LHCN-M2 (cell line): ENCODE results near the gene NAALADL1. TPM values are rescaled to one million over a fixed set of nuclear protein-coding genes. Genes with fewer than 3 reads are reported as not detected.
"Not testable (repeated sequence)": the region's sequence is repeated elsewhere in the genome, so short reads cannot be mapped to it uniquely, and the experiment has no call there.

Experiments used
- DNase-seq: peaks from one replicate; pipeline ENCODE4 v3.0.0-alpha.2; 2012; ENCODE audit warnings: low read depth
- total RNA-seq: library from RNA; depleted of rRNA; stranded (reverse); fragments of >200 nt; gene quantifications from 2 replicates; pipeline ENCODE4 v1.2.3, GENCODE V29; 2014

Gene NAALADL1
- total RNA-seq, 1 experiment from 2014 or later, result not detected

DNA sequence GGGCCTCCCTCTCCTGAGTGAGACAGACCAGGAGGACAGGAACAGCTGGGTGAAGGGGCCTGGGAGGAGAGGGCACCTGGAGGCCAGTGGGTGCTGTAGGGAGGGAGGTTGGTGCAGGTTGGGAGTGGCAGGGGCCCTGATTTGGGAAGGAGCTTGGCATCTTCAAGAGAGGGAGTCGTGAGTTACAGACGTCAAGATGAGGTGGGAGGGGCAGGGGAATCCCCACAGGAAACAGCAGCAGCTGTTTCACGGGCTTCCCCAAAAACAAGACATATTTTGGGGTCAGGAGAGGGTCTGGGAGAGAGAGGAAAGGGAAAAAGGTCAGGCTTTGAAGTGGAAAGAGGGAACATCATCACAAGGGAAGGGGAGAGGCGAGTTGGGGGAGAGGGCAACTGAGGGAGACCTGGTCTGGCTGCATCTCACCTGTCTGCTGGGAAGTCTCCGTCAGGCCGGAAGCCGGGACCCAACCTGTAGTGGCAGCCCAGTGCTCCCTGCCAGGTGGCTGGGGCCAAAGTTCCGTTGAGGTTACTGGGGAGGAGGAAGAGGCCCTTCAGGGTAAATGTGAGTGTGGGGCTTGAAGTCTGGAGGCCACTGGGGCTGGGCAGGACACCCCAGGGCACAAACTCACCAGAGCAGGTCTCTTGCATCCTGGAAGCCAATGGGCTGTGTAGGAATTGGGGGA is 4.4 kb downstream of the NAALADL1 start:
- DNase-seq, result no peak

DNA sequence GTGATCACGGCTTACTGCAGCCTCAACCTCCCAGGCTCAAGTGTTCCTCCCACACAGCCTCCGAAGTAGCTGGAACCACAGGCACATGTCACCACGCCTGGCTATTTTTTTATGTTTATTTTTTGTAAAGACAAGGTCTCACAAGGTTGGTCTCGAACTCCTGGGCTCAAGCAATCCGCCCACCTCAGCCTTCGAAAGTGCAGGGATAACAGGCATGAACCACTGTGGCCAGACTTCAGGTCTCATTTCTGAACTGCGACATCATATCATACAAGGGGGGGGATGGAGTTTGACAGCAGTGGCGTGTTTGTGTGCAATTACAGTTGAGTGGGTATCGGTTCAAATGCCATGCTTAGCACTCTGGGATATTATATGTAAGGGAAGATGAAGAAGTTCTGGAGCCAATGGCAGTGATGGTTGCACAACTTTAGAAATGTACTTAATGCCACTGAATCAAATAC is 6.9 kb downstream of the NAALADL1 start:
- no peak for DNase-seq

DNA sequence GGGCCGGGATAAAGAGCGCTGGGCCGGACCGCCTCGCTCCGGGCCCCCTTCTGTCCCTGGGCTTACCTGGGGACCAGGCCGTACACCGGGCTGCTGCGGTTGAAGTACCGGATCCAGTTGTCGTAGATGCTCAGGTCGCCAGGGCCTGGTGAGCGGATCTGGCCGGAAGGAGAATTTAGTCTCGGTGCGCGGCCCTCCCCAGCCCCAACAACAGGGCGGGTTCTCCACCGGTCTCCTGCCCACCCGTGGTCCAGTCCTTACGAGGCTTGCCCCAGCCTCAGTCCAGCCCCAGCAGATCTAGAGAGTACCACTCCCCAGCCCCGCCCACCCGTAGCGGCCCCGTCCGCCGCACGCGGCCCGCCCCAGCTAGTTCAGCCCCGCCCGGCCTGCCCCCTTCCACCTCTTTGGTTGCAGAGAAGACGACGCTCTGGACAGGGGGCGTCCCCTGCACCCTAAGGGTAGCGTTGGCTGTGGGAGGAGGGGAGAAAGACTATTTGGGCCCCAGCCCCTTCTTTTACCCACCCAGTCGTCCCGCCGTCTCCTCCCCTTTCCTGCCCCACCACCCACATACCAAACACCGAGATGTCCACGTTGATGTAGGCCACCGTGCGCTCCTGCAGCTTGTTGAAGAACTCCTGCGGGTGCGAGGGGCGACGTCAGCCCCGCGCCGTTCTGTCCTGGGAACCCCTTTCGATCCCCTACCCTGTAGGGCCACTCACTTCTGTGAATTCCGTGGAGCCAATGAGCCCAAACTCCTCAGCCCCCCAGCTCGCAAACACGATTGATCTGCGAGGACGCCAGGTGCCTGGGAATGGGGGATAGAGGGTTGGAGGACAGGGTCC is 10.6 kb downstream of the NAALADL1 start:
- DNase-seq, result no peak

DNA sequence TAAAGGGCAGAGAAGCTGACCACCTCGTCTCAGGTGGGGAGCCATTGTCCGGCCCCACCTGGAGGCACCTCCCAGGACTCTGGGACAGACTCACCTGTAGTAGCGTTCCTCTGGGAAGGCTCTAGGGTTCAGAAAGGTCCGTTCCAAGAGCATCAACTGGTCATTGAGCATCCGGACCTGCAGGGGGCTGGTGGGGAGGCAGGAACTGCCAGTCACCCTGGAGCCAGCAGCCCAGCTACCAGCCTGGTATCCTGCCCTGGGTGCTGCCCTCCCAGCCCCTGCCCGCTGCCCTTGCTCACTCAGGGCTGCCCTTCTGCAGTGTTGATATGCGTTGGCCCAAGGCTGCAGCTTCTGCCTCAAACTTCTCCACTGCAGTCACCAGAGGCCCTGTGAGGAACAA is 12.6 kb downstream of the NAALADL1 start:
- DNase-seq, result no peak

DNA sequence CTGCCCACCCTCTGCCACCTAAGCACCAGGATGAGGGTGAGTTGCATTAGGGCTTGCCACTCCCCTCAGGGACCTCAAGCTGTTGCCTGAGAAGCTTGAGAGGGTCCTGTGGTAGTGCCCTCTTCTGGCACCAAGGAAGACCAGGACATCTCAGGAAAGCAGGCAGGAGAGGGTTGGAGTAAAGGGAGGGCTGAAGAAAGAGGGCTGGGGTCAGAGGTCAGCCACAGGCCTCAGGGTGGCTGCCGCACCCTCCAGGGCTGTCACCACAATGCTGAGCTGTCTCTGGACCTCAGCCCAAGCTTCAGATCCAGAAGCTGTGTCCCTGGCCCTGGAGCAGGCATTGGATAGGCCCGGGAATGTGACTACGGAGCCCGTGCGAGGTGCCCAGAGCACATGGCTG is 13.3 kb downstream of the NAALADL1 start:
- DNase-seq, result no peak

DNA sequence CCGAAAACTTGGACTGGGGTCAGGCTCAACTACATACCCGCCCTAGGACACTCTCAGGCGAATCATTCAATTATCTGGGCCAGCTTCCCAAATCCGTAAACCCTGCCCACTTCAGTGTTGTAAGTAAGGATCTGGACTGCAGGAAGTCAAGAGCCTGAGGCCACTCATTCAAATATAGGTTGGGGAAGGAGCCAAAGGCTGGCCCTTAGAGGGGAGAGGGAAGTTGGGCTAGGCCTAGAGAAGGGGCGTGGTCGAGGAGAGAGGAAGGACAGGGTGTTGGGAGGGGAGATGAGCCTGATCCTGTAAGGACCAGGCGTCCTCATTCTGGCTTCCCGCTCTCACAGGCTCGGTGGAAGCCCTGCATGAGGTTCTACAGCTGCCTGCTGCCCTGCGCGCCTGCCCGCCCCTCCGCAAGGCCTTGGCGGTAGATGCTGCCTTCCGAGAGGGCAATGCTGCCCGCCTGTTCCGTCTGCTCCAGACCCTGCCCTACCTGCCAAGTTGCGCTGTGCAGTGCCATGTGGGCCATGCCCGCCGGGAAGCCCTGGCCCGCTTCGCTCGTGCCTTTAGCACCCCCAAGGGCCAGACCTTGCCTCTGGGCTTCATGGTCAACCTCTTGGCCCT is 14.4 kb downstream of the NAALADL1 start:
- no peak for DNase-seq

DNA sequence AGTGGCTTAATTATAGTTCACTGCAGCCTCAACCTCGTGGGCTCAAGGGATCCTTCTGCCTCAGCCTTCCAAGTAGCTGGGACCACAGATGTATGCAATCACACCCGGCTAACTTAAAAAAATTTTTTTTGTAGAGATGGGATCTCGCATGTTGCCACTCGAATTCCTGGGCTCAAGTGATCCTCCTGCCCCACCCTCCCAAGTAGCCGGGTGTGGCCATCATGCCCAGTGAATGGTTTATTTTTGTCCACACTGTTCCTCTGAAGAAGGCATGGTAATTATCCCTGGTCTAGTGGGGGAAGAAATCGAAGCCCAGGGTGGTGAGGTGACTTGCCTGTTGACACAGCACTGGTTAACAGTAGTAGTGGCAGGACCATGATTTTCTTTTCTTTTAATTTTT is 15.5 kb downstream of the NAALADL1 start:
- no peak for DNase-seq

DNA sequence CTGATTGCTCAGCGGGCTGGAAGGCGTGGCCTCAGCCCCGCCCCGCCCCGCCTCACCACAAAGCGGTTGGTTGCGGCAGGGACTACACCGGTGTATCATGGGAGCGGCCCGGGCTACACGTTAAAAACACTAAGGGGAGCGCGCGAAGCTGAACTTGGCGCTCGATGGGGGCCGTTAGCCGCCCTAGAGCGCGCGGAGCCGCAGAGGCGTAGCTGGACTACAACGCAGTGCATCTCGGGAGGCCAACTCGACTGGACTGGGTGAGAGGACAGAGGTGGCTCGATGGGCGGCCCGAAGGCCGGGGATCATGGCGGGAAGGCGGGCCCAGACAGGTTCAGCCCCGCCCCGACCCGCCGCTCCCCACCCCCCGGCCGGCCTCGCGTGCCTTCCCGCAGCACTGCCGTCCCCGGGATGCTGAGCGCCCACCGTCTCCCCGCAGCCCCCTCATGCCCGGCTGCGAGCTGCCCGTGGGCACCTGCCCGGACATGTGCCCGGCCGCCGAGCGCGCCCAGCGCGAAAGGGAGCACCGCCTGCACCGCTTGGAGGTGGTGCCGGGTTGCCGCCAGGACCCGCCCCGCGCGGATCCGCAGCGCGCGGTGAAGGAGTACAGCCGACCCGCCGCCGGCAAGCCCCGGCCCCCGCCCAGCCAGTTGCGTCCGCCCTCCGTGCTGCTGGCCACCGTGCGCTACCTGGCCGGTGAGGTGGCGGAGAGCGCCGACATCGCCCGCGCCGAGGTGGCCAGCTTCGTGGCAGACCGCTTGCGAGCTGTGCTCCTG is 17.3 kb downstream of the NAALADL1 start, which contains the start of gene SAC3D1:
Gene SAC3D1 (plus strand): TSS at position 364 of the 776 bp plus-strand sequence. CDS start 83 bp downstream, at position 447.
- DNase-seq, result peak; percentile 96

DNA sequence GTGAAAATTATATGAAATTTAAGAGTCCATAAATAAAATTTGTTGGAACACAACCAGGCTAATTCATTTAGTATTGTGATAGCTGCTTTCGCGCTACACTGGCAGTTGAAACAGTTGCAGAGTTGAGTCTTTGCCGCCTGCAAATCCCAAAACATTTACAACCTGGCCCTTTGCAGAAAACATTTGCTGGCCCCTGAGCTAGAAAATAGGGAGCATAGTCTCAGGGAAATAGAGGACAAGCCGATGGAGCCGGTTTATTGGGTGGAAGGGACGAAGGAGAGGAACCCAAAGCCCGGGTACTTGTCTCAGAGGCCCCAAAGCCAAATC is 17.9 kb downstream of the NAALADL1 start:
- DNase-seq, result no peak

DNA sequence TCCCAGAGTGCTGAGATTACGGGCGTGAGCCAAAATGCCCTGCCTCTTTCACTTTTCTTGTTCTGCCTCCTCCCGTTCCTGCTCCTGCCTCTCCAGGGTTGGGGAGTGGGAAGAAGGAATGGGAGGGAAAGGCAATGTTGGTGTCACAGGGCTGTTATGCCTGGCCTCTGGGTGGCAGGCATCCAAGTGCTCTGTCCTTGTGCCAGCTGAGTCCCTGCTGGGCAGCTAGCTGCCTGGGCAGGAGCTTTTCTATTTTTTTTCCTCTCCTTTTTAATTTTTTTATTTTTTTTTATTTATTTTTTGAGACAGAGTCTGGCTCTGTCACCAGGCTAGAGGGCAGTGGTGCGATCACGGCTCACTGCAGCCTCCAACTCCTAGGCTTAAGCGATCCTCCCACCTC is 21.4 kb downstream of the NAALADL1 start:
- DNase-seq, result no peak

DNA sequence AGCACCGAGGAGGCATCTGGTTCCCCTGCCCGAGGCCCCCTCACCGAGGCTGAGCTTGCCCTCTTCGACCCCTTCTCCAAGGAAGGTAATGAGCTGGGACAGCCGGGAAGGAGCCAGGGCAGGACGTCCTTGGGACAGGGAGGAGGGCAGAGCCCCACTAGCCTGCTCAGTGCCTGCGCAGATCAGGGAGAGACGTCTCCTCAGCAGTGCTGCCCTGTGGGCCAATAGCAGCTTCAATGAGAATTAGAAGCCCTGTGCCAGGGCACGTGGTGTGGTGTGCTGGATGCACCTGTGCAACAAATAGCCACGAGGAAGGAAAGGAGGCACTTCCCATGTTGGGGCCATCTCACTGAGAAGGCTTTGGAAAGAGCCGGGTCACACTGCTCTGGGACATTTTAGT is 22.8 kb downstream of the NAALADL1 start:
- no peak for DNase-seq

DNA sequence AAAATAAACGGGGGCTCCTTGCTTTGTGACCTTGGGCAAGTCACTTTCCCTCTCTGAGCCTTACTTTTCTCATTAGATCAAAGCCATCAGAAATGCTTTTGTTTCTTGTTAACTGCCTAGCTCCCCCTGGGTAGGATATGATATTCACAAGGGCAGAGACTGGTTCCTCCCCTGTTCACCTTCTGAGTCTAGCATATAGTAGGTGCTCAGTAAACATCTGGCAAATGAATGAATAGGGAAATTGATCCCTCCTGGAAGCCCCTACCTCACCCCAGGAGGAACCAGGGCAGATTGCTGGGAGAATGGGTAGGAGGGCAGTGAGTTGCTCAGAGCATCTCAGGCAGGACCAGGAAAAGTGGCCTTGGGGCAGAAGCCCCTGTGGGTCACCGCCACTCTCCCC is 23.9 kb downstream of the NAALADL1 start:
- DNase-seq, result no peak

DNA sequence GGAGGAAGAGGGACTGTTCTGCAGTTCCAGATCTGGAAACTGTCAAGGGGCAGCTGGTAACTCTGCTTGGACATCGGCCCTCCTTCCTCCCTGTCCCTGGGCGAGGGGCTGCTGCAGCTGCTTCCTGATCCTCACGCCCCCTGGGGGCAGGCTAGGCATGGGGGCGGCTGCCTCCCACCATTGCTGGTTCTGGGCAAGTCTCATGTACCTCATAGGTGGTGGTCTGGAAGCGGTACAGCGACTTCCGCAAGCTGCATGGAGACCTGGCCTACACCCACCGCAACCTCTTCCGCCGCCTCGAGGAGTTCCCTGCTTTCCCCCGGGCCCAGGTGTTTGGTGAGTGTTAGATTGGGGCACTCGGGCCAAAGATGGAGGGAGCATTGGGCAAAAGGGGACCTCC is 26.1 kb downstream of the NAALADL1 start:
- no peak for DNase-seq

DNA sequence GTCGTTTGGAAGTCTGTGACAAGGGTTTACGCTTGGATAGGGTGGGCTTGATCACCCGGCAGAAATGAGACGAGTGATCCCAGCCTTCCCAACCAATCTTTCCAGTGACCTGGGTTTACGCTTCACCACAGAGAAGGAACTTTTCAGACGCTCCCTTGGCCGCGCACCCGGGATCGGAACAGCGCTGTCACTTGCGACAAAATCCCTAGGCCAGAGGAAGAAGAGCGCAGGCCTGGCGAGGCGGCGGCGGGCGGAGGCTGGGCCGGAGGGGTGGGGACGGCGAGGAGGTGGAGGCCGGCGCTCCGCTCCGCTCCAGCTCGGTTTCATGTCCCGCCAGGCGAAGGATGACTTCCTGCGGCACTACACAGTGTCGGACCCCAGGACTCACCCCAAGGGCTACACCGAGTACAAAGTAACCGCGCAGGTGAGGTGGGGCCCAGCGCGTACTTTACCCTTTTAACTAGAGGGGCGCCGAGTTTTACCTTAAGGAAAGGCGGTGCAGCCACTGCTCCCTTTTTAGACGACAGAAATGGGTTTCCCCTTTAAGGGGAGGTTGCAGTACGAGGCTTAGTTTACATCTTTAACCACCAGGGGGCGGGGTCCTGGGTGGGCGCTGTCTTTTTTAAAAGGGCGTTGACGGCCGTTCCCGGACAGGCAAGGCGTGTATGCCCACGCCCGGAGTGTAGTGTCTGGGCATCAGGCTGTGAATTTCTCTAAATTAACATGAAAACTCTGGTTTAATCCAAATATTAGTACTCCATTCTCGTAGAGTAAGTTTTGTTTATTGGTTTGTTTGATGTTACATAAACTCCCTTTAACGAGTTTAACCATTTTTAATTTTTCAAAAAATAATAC is 30.9 kb downstream of the NAALADL1 start, which contains the start of gene SNX15:
Gene SNX15 (plus strand): TSS at position 227 of the 855 bp plus-strand sequence. CDS start 99 bp downstream, at position 326.
- DNase-seq, result peak; percentile 95

DNA sequence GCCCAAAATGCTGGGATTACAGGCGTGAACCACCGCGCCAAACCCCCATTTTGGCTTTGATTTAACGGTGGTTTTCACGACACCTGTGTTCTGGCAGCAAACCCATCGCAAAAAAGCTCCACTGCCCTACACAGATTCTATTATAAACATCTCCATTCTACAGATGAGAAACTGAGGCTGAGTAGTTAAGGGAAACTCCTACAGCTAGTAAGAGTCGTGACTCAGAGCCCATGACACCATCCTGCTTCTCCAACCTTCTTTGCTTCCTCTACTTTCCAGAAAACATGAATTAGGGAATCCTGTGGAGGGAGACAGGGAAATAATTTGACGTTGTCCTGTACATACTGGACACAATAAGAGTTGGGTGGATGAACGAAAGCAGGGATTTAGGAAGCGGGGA is 31.5 kb downstream of the NAALADL1 start:
- no peak for DNase-seq

DNA sequence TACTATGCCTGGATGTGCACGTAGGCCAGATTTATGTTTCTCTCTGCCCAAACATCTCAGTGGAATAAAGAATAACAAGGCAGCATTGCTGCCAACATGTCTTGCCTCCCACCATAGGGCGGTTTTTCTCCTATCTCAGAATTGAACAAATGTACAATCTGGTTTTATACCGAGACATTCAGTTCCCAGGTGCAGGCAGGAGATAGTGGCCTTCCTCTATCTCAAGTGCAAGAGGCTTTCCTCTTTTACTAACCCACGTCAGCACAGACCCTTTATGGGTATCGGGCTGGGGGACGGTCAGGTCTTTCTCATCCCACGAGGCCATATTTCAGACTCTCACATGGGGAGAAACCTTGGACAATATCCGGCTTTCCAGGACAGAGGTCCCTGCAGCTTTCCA is 34.9 kb downstream of the NAALADL1 start:
- not testable (repeated sequence) for DNase-seq

DNA sequence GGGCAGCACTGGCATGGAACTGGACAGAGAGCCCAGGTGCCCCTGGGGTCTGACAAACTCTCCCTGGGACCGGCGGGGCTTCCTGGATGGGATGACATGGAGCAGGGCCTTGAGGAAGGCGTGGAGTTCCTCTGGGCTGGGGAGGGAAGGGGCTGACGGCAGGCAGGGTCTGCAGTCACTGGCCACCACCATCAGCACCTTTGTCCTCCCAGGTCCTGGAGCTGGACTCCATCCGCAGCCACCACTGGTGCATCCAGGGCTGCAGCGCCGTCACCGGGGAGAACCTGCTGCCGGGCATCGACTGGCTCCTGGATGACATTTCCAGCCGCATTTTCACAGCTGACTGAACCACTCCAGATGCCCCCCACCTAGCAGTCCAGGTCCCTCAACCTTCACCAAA is 36.8 kb downstream of the NAALADL1 start:
- DNase-seq, result no peak

DNA sequence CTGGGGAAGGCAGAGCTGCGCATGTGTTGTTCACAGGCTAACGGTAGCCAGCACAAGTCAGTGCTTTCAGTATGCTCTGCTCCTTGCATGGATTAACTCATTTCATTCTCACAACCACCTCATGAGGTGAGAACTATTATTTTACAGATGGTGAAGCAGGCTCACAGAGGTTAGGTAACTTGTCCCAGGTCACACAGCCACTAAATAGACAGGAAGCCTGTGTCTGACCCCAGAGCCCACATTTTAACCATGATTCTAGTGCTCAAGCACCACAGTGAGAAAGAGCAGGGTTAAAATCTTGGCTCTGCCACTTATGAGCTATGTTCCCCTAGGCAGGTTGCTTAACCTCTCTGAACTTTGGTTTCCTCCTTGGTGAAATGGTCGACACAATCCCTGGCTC is 37.4 kb downstream of the NAALADL1 start:
- no peak for DNase-seq

DNA sequence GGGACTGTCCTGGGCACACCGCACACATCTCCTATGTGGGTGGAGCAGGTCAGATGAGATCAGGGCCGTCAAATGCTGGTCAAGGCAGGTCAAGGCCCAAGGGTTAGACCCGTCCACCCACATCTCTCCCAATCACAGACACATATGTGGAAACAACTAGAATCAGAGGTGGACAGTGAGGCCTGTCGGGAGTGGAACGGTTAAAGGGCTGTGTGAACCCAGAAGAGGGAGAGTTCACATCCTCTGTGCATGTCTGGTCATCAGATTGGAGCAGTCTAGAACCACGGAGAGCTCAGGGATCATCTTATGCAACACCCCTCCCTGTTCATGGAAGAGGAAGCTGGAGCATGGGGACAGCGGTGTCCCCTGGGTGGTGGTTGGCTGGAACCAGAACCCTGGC is 38.5 kb downstream of the NAALADL1 start:
- no peak for DNase-seq

DNA sequence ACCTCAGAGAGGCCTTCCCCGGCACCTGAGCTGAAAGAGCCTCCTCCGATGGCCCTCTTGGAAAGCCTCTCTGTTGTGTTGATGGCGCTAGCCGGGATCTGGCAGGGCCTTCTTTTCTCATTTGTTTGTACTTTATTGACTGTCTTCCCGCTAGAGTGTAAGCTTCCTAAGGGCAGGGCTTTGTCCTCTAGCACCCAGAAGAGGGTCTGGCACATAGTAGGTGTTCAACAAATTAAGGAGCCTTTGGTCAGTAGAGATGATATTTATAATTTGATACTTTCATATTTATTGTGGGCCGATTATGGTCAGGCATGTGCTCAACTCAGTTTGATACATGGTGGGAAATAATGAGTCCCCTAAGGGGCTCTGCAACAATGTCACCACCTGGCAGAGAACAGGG is 40.4 kb downstream of the NAALADL1 start:
- DNase-seq, result no peak

DNA sequence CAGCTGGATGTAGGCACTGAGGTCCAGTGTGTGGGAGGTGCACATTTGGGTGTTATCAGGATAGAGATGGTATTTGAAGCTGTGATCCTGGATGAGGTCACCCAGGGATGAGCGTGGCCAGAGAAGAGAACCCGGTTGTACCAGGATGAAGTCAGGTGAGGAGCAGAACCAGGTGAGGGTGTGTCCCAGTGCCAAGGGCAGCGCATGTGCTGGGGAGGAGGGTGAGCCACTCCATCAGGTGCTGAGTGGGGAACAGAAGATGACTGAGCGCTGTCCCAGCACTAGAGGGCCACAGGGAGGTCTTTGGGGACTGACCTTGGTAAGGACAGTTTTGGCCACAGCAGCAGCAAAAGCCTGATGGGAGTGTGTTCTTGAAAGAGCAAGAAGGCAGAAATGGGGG is 41.6 kb downstream of the NAALADL1 start:
- no peak for DNase-seq
